ENCODE results near the gene GIPC1. TPM values are rescaled to one million over a fixed set of nuclear protein-coding genes. Genes with fewer than 3 reads are reported as not detected.
"Not testable (repeated sequence)": the region's sequence is repeated elsewhere in the genome, so short reads cannot be mapped to it uniquely, and the experiment has no call there.

The GIPC1 gene
- total RNA-seq, 1 donor from 2014 or later, result 327 TPM

DNA sequence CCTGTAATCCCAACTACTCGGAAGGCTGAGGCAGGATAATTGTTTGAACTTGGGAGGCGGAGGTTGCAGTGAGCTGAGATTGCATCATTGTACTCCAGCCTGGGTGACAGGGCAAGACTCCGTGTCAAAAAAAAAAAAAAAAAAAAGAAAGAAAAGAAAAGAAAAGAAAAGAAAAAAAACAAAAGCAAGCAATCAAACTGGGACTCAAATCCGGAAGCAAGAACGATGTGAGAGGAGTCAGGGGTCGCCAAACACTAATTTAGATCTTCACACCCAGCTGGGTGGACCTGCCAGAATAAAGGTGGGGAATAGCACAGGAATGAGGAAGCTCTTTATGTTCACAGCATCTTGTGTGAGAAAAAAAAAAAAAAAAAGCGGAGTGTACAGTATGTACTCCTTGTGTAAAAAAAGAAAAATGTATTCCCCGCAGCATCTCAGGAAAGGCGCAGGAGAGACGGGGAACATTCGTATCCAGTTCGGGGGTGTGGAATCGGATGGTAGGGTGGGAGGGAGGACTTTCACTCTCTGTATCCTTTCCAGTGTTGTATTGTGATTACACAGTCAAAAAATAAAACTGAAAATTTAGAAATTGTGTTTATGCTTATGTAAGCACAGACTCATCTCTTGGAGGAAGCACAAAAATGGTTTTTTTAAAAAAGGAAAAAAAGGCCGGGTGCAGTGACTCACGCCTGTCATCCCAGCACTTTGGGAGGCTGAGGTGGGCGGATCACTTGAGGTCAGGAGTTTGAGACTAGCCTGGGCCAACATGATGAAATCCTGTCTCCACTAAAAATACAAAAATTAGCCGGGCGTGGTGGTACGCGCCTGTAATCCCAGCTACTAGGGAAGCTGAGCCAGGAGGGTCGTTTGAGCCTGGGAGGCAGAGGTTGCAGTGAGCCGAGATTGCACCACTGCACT, 14.6 kb upstream of the GIPC1 start:
- no peak overlapping the region for H3K4me3 ChIP-seq (ENCODE audit: low read depth, low read length)
- no peak for FAIRE-seq
- TF ChIP-seq, protein P1, sequence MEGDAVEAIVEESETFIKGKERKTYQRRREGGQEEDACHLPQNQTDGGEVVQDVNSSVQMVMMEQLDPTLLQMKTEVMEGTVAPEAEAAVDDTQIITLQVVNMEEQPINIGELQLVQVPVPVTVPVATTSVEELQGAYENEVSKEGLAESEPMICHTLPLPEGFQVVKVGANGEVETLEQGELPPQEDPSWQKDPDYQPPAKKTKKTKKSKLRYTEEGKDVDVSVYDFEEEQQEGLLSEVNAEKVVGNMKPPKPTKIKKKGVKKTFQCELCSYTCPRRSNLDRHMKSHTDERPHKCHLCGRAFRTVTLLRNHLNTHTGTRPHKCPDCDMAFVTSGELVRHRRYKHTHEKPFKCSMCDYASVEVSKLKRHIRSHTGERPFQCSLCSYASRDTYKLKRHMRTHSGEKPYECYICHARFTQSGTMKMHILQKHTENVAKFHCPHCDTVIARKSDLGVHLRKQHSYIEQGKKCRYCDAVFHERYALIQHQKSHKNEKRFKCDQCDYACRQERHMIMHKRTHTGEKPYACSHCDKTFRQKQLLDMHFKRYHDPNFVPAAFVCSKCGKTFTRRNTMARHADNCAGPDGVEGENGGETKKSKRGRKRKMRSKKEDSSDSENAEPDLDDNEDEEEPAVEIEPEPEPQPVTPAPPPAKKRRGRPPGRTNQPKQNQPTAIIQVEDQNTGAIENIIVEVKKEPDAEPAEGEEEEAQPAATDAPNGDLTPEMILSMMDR (IDR thresholded peaks at IDR 0.05; ENCODE audit: insufficient read depth, low read length, severe bottlenecking), result no peak
- H3K36me3 ChIP-seq (ENCODE audit: control insufficient read depth, insufficient read depth, low read length), result peaks cover 8% of the 10 kb centered on the region
- peak; percentile 76 for DNase-seq (ENCODE audit: low read depth)
- H3K27me3 ChIP-seq (ENCODE audit: control insufficient read depth, insufficient read depth, low read length), result no peaks in the 10 kb centered on the region

DNA sequence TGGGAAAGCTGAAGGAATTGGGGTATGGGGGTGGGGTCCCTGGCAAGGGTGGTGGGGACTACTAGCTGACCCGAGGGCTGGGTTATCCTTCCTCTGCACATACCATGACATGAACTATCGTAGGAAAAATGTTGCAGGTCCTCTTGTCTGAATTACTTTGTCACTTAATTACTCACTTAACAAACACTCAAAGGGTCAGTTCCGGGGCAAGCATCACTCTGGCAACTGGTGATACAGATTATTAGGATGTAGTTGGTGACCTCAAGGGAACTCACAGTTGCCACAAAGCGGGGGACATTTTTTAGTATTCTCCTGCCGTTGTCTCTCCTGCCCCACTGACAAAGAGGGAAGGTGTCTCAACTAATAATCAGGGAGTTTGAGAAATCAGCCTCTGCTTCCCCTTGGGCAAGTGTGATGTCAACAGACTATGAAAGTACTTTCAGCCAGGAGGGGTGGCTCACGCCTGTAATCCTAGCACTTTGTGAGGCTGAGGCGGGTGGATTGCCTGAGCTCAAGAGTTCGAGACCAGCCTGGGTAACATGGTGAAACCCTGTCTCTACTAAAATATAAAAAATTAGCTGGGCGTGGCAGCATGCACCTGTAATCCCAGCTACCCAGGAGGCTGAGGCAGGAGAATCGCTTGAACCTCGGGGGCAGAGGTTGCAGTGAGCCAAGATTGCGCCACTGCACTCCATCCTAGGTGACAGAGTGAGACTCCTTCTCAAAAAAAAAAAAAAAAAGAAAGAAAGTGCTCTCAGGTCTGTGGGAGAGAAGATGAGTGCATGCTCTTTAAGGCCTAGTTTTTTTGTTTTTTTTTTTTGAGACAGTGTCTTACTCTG, 12.0 kb upstream of the GIPC1 start:
- H3K4me3 ChIP-seq (ENCODE audit: low read depth, low read length), result no peak overlapping the region
- H3K27me3 ChIP-seq (ENCODE audit: control insufficient read depth, insufficient read depth, low read length), result no peaks in the 10 kb centered on the region
- H3K36me3 ChIP-seq (ENCODE audit: control insufficient read depth, insufficient read depth, low read length), result no peaks in the 10 kb centered on the region
- TF ChIP-seq, protein P1 (IDR thresholded peaks at IDR 0.05; ENCODE audit: insufficient read depth, low read length, severe bottlenecking), result no peak
- FAIRE-seq (no peak), DNase-seq (ENCODE audit: low read depth) (peak; percentile 80)

DNA sequence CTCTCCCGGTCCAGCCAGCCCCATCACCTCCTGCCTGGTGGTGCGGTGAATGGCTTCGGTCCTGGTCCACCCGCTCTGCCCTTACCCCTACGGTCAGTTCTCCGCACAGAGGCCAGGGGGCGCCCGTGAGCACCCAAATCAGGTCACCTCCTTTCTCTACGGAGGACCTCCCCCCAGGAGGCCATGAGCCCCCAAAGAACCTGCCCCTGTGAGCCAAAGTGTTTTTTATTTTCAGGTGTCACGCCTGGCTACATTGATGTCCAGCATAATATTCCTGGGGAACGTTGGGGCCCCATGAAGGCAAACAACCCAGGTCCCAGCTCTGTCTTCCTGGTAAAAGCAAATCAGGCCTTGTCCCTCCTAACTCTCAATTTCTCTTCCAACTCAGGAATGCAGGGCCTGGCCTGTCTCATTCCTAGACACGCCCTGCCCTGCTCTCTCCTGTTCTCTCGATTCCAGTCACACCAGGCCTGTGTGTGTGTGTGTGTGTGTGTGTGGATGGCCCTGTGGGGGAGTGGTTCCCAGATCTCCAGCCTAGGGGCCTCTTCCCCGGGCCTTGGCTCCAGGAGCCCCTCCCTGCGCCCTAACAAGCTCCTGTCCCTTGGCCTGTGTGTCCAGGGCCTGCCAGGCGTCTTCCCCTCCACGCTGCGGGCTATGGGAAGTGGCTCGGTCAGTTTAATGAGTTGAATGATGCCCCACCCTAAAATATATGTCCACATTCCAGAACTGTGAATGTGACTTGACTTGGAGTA, 9.7 kb upstream of the GIPC1 start:
- no peak overlapping the region for H3K4me3 ChIP-seq (ENCODE audit: low read depth, low read length)
- peak; percentile 90 for DNase-seq (ENCODE audit: low read depth)
- peak; percentile 76 for FAIRE-seq
- no peaks in the 10 kb centered on the region for H3K27me3 ChIP-seq (ENCODE audit: control insufficient read depth, insufficient read depth, low read length)
- no peaks in the 10 kb centered on the region for H3K36me3 ChIP-seq (ENCODE audit: control insufficient read depth, insufficient read depth, low read length)
- TF ChIP-seq, protein P1 (IDR thresholded peaks at IDR 0.05; ENCODE audit: insufficient read depth, low read length, severe bottlenecking), result peak; percentile 92

DNA sequence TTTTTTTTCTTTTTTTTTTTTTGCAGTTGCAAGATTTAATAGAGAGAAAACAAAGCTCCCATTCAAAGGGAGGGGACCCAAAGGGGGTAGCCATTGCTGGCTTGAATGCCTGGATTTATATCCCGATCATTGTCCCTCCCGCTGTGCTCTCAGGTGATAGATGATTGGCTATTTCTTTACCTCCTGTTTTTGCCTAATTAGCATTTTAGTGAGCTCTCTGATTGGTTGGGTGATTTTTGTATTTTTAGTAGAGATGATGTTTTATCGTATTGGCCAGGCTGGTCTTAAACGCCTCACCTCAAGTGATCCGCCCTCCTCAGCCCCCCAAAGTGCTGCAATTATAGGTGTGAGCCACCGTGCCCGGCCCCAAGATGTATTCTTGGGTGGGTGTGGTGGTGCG, 8.6 kb upstream of the GIPC1 start:
- not testable (repeated sequence) for FAIRE-seq; H3K36me3 ChIP-seq (ENCODE audit: control insufficient read depth, insufficient read depth, low read length); H3K4me3 ChIP-seq (ENCODE audit: low read depth, low read length); H3K27me3 ChIP-seq (ENCODE audit: control insufficient read depth, insufficient read depth, low read length); DNase-seq (ENCODE audit: low read depth)

DNA sequence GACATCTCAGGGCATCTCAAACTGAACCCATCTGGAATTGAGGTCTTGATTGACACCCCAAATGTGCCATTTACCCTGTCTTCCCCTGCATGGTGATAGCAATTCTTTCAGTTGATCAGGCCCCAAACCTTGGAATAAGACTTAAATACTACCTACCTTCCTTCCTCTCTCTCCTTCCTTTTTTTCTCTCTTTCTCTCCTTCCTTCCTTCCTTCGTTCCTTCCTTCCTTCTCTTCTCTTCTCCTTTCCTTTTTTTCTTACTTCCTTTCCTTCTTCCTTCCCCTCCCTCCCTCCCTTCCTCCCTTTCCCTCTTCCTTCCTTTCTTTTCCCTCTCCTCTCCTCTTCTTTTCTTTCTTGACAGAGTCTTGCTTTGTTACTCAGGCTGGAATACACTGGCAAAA, 7.4 kb upstream of the GIPC1 start:
- H3K27me3 ChIP-seq (ENCODE audit: control insufficient read depth, insufficient read depth, low read length), result no peaks in the 10 kb centered on the region
- no peak for DNase-seq (ENCODE audit: low read depth)
- no peak overlapping the region for H3K4me3 ChIP-seq (ENCODE audit: low read depth, low read length)
- FAIRE-seq, result no peak
- TF ChIP-seq, protein P1 (IDR thresholded peaks at IDR 0.05; ENCODE audit: insufficient read depth, low read length, severe bottlenecking), result no peak
- H3K36me3 ChIP-seq (ENCODE audit: control insufficient read depth, insufficient read depth, low read length), result no peaks in the 10 kb centered on the region

All from bronchial epithelial cell (primary cell).